Panc1 (cell line): ENCODE measurements around the gene LRRC8E.

Source experiments
- CTCF ChIP-seq: fragments of 450-650 bp; IDR thresholded peaks from 2 replicates; pipeline ENCODE4 v1.5.1; 2017; ENCODE audit warnings: mild to moderate bottlenecking
- POLR2AphosphoS5 ChIP-seq: IDR thresholded peaks from 2 replicates; pipeline ENCODE4 v1.6.1; 2012; ENCODE audit warnings: mild to moderate bottlenecking, low read depth, low read length, moderate library complexity
- TF ChIP-seq, protein P1 (sequence below), 2 experiments: IDR thresholded peaks; 2 replicates each; pipeline ENCODE4 v1.6.1; 2011 to 2012; ENCODE audit warnings: low read depth in 2 of 2, control low read depth in 1 of 2, low read length in 1 of 2, mild to moderate bottlenecking in 1 of 2, moderate library complexity in 1 of 2; ENCODE audit not compliant: insufficient read depth in 1 of 2

- TF ChIP-seq CTCF (peak; percentile 85), POLR2AphosphoS5 (no peak; the same call in 1 of the 2 replicates)
- TF ChIP-seq, protein P1, sequence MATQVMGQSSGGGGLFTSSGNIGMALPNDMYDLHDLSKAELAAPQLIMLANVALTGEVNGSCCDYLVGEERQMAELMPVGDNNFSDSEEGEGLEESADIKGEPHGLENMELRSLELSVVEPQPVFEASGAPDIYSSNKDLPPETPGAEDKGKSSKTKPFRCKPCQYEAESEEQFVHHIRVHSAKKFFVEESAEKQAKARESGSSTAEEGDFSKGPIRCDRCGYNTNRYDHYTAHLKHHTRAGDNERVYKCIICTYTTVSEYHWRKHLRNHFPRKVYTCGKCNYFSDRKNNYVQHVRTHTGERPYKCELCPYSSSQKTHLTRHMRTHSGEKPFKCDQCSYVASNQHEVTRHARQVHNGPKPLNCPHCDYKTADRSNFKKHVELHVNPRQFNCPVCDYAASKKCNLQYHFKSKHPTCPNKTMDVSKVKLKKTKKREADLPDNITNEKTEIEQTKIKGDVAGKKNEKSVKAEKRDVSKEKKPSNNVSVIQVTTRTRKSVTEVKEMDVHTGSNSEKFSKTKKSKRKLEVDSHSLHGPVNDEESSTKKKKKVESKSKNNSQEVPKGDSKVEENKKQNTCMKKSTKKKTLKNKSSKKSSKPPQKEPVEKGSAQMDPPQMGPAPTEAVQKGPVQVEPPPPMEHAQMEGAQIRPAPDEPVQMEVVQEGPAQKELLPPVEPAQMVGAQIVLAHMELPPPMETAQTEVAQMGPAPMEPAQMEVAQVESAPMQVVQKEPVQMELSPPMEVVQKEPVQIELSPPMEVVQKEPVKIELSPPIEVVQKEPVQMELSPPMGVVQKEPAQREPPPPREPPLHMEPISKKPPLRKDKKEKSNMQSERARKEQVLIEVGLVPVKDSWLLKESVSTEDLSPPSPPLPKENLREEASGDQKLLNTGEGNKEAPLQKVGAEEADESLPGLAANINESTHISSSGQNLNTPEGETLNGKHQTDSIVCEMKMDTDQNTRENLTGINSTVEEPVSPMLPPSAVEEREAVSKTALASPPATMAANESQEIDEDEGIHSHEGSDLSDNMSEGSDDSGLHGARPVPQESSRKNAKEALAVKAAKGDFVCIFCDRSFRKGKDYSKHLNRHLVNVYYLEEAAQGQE (IDR thresholded peaks at IDR 0.05; ENCODE audit: insufficient read depth in 1 of 2, low read depth in 2 of 2, low read length in 1 of 2), result peak in 1 of 2 experiments; percentile 58; a peak in 1 of 4 replicates
Observed at GRCh38 chr19:7944177-7944761, 56.0 kb downstream of the LRRC8E start.
